Heart left ventricle (tissue), 16 donors: ENCODE measurements around the gene C12orf54. TPM values are rescaled to one million over a fixed set of nuclear protein-coding genes. Genes with fewer than 3 reads are reported as not detected.
"Not testable (repeated sequence)": the region's sequence is repeated elsewhere in the genome, so short reads cannot be mapped to it uniquely, and the experiment has no call there.

Experiments
- ATAC-seq, 4 donors: fragments of 200-7000 bp; cut with Tn5 transposase; one replicate each; pipeline ENCODE4 v1.9.1; 2020 to 2022; ENCODE audit warnings: moderate library complexity in 4 of 4, mild to moderate bottlenecking in 3 of 4, moderate number of reproducible peaks in 1 of 4
- DNase-seq, 5 donors: peaks; one replicate each; pipeline ENCODE4 v3.0.0-alpha.2; 2020
- H3K27ac ChIP-seq, 12 donors: fragments of 200-600 bp; sonication (generic) in 4 of 12; one replicate each; pipeline versions ENCODE4 v1.5.0 to v1.8.0; 2016 to 2022; ENCODE audit warnings: mild to moderate bottlenecking in 2 of 12
- H3K27me3 ChIP-seq, 9 donors: fragments of 200-600 bp; sonication (generic) in 2 of 9; one replicate each; pipeline versions ENCODE4 v1.5.1 to v1.8.0; 2016 to 2022; ENCODE audit warnings: mild to moderate bottlenecking in 3 of 9
- H3K36me3 ChIP-seq, 9 donors: fragments of 200-600 bp; sonication (generic) in 2 of 9; one replicate each; pipeline versions ENCODE4 v1.5.0 to v1.8.0; 2018 to 2022; ENCODE audit warnings: mild to moderate bottlenecking in 2 of 9
- H3K4me1 ChIP-seq, 12 donors: fragments of 200-600 bp; sonication (generic) in 4 of 12; one replicate each; pipeline versions ENCODE4 v1.5.0 to v1.8.0; 2016 to 2022; ENCODE audit warnings: mild to moderate bottlenecking in 3 of 12
- H3K4me3 ChIP-seq, 12 donors: fragments of 200-600 bp; sonication (generic) in 4 of 12; one replicate each; pipeline versions ENCODE4 v1.5.0 to v1.8.0; 2017 to 2022; ENCODE audit warnings: mild to moderate bottlenecking in 9 of 12, moderate library complexity in 4 of 12
- H3K9me3 ChIP-seq, 12 donors: fragments of 200-600 bp; sonication (generic) in 4 of 12; one replicate each; pipeline versions ENCODE4 v1.5.0 to v1.8.0; 2016 to 2022; ENCODE audit warnings: mild to moderate bottlenecking in 1 of 12
- POLR2A ChIP-seq, 2 donors: fragments of 450-650 bp; IDR thresholded peaks; one replicate each; pipeline ENCODE4 v1.6.1; 2017; ENCODE audit warnings: antibody characterized with exemption in 2 of 2, mild to moderate bottlenecking in 2 of 2, moderate library complexity in 2 of 2
- WGBS, 4 donors: extraction: QIAGEN DNeasy Blood & Tissue Kit in 2 of 4; methylation state at CpG; one replicate each; pipeline versions ENCODE4 v1.1.5 to v1.1.7; 2013 to 2018; 5-methylcytosine and 5-hydroxymethylcytosine counted together
- intact Hi-C, 10 donors: fragments of 100-400 bp; cut with DNase I; formaldehyde crosslinking; loops; one replicate each; pipeline versions ENCODE4 v1.11.1 to v1.14.2; 2022
- polyA plus RNA-seq, 2 donors: library from polyadenylated mRNA; stranded (reverse); fragments of 200-250 nt; gene quantifications; one replicate each; pipeline ENCODE4 v1.2.3, GENCODE V29; 2013
- total RNA-seq, 9 donors: library from RNA; depleted of rRNA in 2 of 9; stranded (reverse); fragments of >200 nt in 2 of 9; fragmentation: NEBNext Ultra II Directional in 3 of 9; extraction: Animal tissue kit (Norgen Biotek cat#: 25700) in 3 of 9; gene quantifications; one replicate each; pipeline versions ENCODE4 v1.1.0 to v1.2.4, GENCODE V29; 2016 to 2023
- TF ChIP-seq, protein P1 (sequence below), 12 donors: fragments of 200-600 bp; sonication (generic) in 4 of 12; IDR thresholded peaks; one replicate each; pipeline versions ENCODE4 v1.5.0 to v1.8.0; 2018 to 2022; ENCODE audit warnings: antibody characterized with exemption in 12 of 12, mild to moderate bottlenecking in 5 of 12
- donor health status: ischemic (EF 13 %, LVEDD 7.1; RV severe dilation, severe dysfunction).
- donor health status: healthy with polysubstance abuse.
- donor health status: DM: no; HTN: yes; CAD: no.
- donor health status: DM: no; HTN: no; CAD: no.
- donor health status: ischemic (EF 25% LVEDD 6.9; RV normal size, moderate dysfunction).
- donor health status: ischemic (EF 25% LVEDD 5.7; RV mildly dilated, moderate dysfunction).
- donor health status: healthy.
- donor health status: DM: yes; HTN: yes; CAD: no.
- donor health status: ischemic (EF 35%, LVEDD 5.7; RV mildly dilated, moderate dysfunction).
- donor health status: nonischemic (EF 11% LVEDD 7.7; RV severe dilation, severe dysfunction).
- donor health status: DM: yes; HTN: yes; CAD: no.
- donor health status: PGD.
- donor health status: ischemic (EF 29% LVEDD 5.4; RV normal size, mild dysfunction).
- donor health status: nonischemic (EF 23%, LVEDD 6.1; RV moderate dilation, normal function).

Gene C12orf54
- total and polyA plus RNA-seq, 11 donors: not detected

- Histone ChIP-seq H3K36me3 (no peaks in the 10 kb centered on the region), H3K4me1 (peaks cover 0 to 4% (median 0%) of the 10 kb centered on the region in 12 donors), H3K27ac (no peak overlapping the region), H3K4me3 (no peak overlapping the region), H3K9me3 (peaks cover 0 to 10% (median 0%) of the 10 kb centered on the region in 12 donors), H3K27me3 (no peaks in the 10 kb centered on the region)
- no peak for DNase-seq
- 79 to 100% (median 82%) methylated on average over 1 of the region's 1 CpG for WGBS, 4 donors
- TF ChIP-seq POLR2A (IDR thresholded peaks at IDR 0.05): no peak
- TF ChIP-seq, protein P1, sequence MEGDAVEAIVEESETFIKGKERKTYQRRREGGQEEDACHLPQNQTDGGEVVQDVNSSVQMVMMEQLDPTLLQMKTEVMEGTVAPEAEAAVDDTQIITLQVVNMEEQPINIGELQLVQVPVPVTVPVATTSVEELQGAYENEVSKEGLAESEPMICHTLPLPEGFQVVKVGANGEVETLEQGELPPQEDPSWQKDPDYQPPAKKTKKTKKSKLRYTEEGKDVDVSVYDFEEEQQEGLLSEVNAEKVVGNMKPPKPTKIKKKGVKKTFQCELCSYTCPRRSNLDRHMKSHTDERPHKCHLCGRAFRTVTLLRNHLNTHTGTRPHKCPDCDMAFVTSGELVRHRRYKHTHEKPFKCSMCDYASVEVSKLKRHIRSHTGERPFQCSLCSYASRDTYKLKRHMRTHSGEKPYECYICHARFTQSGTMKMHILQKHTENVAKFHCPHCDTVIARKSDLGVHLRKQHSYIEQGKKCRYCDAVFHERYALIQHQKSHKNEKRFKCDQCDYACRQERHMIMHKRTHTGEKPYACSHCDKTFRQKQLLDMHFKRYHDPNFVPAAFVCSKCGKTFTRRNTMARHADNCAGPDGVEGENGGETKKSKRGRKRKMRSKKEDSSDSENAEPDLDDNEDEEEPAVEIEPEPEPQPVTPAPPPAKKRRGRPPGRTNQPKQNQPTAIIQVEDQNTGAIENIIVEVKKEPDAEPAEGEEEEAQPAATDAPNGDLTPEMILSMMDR (IDR thresholded peaks at IDR 0.05): peak in 11 of 12 donors; percentile 30 to 72 (median 62)
- ATAC-seq: peak in 1 of 4 donors; percentile 52
- intact Hi-C loops: loop anchor here in 6 of 10 donors (5.0 to 10.0 kb wide), 6 partner anchors 160 to 372 kb away; no protein-coding TSS in a partner anchor
Observed at GRCh38 chr12:48454667-48455066, 27.6 kb upstream of the C12orf54 start.

- ATAC-seq (no peak), DNase-seq (no peak)
- 52 to 62% (median 60%) methylated on average over 2 of the region's 2 CpGs for WGBS, 4 donors
- Histone ChIP-seq H3K36me3 (no peaks in the 10 kb centered on the region), H3K4me3 (no peak overlapping the region), H3K27me3 (no peaks in the 10 kb centered on the region), H3K27ac (no peak overlapping the region), H3K9me3 (peaks cover 0 to 6% (median 0%) of the 10 kb centered on the region in 12 donors), H3K4me1 (peaks cover 0 to 4% (median 0%) of the 10 kb centered on the region in 12 donors)
- intact Hi-C loops: loop anchor here in 5 of 10 donors (5.0 to 10.0 kb wide), 5 partner anchors 160 to 373 kb away; no protein-coding TSS in a partner anchor
- TF ChIP-seq POLR2A (IDR thresholded peaks at IDR 0.05): no peak
- TF ChIP-seq, protein P1 (IDR thresholded peaks at IDR 0.05): no peak
Observed at GRCh38 chr12:48455116-48455515, 27.2 kb upstream of the C12orf54 start.

GRCh38 chr12:48459259-48459658, 23.0 kb upstream of the C12orf54 start:
- ATAC-seq: no peak
- no peak for DNase-seq
- TF ChIP-seq POLR2A (IDR thresholded peaks at IDR 0.05): no peak
- TF ChIP-seq, protein P1 (IDR thresholded peaks at IDR 0.05): no peak
- intact Hi-C loops: loop anchor here in 5 of 10 donors (5.0 to 10.0 kb wide), 5 partner anchors 164 to 377 kb away; no protein-coding TSS in a partner anchor
- Histone ChIP-seq H3K27ac (no peak overlapping the region), H3K36me3 (no peaks in the 10 kb centered on the region), H3K27me3 (no peaks in the 10 kb centered on the region), H3K4me3 (no peak overlapping the region), H3K4me1 (peaks cover 0 to 3% (median 0%) of the 10 kb centered on the region in 12 donors), H3K9me3 (peaks cover 0 to 6% (median 0%) of the 10 kb centered on the region in 12 donors)
- 72 to 78% (median 74%) methylated on average over 6 of the region's 6 CpGs for WGBS, 4 donors

- ATAC-seq, intact Hi-C loops, H3K4me3 ChIP-seq, DNase-seq, H3K27ac ChIP-seq, H3K27me3 ChIP-seq, H3K4me1 ChIP-seq, H3K36me3 ChIP-seq: not testable (repeated sequence)
- 76 to 82% (median 79%) methylated on average over 9 of the region's 9 CpGs for WGBS, 4 donors
- H3K9me3 ChIP-seq: peaks cover 0 to 57% (median 14%) of the 10 kb centered on the region in 12 donors
Observed at GRCh38 chr12:48469027-48469426, 13.3 kb upstream of the C12orf54 start.

- intact Hi-C loops: no loop called here
- no peaks in the 10 kb centered on the region for H3K36me3 ChIP-seq
- DNase-seq (no peak), ATAC-seq (no peak)
- H3K4me3 ChIP-seq: no peak within 1 kb of the TSS
- H3K4me1 ChIP-seq: no peaks in the 10 kb centered on the region
- H3K9me3 ChIP-seq: peaks cover 0 to 56% (median 14%) of the 10 kb centered on the region in 12 donors
- no peaks in the 10 kb centered on the region for H3K27me3 ChIP-seq
- 88 to 92% (median 89%) methylated on average over 7 of the region's 7 CpGs for WGBS, 4 donors
- TF ChIP-seq, protein P1 (IDR thresholded peaks at IDR 0.05): no peak
- no peak for TF ChIP-seq POLR2A (IDR thresholded peaks at IDR 0.05)
- H3K27ac ChIP-seq: no peak within 1 kb of the TSS
Observed at GRCh38 chr12:48472259-48472658, 10.0 kb upstream of the C12orf54 start, which contains the start of gene ANP32D. ANP32D (plus strand) TSS chr12:48472559; CDS start chr12:48472665, 106 bp downstream.
